ENCODE results near the gene CLDN18.

DNA sequence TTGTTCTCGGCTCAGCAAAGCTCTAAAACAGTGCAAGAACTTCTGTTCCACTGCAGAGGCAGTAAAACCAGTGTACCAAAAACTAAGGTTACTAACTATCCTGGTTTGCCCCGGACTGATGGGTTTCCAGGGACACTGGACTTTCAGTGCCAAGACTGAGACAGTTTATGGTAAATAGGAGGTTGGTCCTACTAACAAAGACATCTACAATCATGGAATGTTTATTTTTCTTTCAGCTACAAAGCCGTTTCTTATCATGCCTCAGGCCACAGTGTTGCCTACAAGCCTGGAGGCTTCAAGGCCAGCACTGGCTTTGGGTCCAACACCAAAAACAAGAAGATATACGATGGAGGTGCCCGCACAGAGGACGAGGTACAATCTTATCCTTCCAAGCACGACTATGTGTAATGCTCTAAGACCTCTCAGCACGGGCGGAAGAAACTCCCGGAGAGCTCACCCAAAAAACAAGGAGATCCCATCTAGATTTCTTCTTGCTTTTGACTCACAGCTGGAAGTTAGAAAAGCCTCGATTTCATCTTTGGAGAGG is 20.8 kb downstream of the CLDN18 start:
- TF ChIP-seq POLR2A (IDR thresholded peaks at IDR 0.05), result no peak
- TF ChIP-seq CTCF (IDR thresholded peaks at IDR 0.05), result no peak
